HG03460 (cell line): ENCODE measurements around the gene ULBP1.
"Not testable (repeated sequence)": the region's sequence is repeated elsewhere in the genome, so short reads cannot be mapped to it uniquely, and the experiment has no call there.

Experiments
- ATAC-seq: cut with Tn5 transposase; IDR thresholded peaks from one replicate; pipeline ENCODE4 v1.9.1; 2021; ENCODE audit not compliant: unreplicated experiment

The ULBP1 gene

DNA sequence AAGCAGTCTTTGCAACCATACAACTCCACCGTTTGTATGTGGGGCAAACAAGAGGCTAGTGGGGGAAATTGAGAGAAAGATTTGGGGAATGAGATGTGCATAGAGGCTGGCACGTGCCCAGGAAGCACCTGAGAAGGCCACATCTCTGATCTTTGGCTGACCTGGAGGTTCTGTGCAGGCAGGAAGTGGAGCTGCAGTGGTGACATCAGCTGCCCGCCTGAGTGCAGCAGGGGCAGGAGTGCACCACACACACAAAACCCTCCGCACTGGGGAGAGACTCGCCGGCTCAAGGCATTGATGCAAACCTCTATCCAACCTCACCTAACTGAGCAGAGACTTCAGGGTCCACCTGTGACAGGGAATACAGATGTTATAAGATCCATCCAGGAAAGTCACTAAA, 10.7 kb downstream of the ULBP1 start:
- ATAC-seq, result not testable (repeated sequence)

DNA sequence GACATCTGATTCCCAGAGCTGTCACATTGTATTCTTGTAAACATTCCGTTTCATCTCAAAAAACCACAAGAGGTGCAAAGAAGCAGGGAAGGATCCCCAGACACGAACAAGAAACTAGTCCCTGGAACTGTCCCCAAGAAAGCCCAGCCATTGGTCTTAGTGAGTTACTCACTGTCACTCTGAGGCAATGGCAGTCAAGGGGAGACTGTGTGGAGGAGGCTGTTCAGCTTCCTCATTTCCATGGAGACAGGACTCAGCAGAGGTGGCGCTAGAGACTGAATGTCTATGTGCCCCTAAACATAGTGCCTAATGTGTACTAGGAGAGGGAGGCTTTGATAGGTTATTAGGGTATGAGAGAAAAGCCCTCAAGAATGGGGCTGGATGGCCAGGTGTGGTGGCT, 11.1 kb downstream of the ULBP1 start:
- no peak for ATAC-seq

DNA sequence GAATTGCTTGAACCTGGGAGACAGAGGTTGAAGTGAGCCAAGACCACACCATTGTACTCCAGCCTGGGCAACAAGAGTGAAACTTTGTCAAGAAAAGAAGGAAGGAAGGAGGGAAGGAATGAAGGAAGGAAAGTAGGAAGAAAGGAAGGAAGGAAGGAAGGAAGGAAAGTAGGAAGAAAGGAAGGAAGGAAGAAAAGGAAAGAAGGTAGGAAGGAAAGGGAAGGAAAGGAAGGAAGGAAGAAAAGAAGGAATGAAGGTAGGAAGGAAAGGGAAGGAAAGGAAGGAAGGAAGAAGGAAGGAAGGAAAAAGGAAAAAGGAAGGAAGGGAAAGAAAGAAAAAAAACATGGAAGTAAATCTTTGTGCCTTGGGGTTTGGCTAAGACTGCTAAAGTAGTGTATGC, 11.7 kb downstream of the ULBP1 start:
- ATAC-seq, result no peak

DNA sequence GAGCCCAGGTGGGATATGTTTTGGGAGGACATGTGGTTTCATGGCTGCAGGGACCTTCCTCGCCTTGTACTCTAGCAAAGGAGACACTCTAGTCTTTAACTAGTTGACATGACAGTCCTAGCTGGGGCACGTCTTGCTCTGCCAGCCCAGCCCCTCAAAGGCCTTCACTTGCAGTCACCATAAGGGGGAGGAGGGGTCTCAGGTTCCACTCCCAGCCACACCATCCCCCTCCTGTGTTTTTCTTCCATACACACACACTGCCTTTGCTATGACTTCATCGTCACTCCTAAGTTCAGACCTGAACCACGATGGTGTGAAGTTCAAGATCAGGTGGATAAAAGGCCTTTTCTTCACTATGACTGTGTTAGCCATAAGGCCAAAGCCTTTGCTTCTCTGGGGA, 13.5 kb downstream of the ULBP1 start:
- no peak for ATAC-seq

DNA sequence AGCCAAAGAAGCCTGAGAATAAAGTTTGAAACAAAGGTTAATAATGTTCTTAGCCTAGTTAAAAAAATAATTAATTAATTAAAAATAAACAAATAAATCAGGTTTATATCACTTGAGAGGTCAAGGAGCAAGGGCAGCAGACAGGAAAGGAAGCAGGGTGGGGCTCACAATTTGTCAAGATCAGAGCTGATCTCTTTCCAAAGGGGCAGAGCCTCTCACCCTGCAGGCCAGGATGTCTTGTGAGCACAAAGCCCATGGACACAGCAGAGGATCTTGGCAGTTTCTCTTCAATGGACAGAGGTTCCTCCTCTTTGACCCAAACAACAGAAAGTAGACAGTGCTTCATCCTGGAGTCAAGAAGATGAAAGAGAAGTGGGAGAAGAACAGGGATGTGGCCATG, 14.9 kb downstream of the ULBP1 start:
- no peak for ATAC-seq

DNA sequence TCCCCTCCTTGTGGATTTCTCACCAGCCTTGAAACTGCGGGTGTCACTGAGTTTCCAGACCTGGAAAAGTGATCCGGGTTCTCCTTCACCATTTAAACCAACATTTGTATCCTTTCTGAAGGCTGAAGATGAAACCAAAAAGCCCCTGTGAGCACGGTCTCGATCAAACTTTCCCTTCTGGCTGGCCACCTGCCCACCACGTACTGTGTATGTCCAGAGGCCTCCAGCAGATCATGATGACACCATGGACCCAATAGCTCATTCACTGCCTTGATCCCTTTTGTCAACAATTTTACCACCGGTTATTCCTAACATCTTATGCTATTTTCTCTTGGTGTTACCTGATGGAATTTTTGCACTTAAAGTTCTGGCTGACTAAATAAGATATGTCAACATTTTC, 15.6 kb downstream of the ULBP1 start:
- no peak for ATAC-seq

DNA sequence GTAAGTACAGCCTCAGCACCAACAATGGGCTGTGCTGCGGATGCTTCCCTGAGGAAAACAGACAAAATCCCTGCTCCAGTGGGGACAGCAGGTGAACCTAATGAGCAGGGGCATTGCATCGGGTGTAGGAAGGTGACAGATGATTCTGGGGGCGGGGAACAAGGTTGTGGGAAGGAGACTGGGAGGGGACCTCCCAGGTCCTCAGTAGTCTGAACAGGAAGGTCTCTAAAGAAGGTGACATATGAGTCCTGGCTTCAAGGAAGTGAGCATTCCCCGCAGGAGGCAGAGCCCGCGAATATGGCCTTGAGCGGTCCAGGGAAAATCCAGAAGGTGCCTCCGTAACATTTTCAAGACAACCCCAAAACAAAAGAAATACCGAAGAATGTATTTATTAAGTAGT, 19.4 kb downstream of the ULBP1 start:
- ATAC-seq, result no peak

DNA sequence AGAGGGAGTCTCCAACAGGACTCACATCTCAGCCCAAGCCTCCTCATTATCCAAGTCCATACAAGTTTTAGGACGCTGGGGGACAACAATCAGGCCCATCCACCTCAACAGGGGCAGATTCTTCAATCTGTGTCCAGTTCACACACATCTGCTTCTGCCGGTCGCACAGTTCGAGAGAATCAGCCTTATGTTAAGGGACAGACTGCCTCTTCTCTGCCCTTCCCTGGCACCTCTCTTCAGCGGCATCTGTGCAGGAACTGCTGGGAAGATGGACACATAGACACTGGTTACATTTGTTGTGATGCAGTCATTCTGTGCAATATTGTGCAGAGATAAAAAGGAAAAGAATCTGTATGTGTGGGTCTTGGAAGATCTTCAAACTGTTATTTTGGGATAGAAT, 21.0 kb downstream of the ULBP1 start:
- no peak for ATAC-seq

DNA sequence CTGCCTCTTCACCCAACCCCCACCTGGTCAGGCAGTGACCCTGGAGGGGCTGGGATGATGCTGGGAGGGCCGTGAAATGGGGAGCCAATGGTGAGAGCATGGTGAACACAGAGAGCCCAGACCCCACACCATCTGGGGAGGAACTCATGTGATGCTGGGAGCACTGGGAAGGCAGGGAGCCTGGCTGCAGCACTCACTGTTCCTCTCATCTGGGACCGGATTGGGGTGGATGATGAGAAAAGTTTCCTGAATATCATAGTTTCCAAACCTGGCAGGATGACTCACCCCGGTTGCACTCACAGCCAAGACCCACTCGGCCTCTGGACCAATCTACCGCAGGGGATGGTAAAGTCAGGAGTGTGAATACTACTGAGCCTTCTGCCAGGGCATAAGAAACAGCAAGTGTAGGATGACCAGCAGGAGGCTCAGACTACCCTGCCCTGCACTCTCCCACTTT, 21.8 kb downstream of the ULBP1 start:
- no peak for ATAC-seq

DNA sequence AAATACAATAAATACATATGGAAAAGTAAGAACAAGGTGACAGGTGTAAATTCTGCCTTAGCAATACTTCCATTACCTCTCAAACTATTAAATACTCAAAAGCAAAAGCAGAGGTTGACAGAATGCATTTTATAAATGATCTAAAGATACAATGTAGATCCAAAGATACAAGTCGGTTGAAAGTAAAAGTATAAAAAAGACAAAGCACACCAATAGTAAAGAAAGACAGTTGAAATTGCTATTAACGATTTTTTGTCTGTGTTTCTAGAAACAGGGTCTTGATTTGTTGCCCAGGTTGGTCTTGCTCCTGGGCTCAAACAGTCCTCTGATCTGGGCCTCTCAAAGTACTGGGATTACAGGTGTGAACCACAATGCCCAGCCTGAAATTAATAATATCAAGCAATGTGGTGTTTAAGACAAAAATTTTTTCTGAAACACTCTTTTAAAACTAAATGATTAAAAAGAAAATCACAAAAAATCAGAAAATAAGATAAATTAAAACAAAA, 23.9 kb downstream of the ULBP1 start:
- no peak for ATAC-seq

DNA sequence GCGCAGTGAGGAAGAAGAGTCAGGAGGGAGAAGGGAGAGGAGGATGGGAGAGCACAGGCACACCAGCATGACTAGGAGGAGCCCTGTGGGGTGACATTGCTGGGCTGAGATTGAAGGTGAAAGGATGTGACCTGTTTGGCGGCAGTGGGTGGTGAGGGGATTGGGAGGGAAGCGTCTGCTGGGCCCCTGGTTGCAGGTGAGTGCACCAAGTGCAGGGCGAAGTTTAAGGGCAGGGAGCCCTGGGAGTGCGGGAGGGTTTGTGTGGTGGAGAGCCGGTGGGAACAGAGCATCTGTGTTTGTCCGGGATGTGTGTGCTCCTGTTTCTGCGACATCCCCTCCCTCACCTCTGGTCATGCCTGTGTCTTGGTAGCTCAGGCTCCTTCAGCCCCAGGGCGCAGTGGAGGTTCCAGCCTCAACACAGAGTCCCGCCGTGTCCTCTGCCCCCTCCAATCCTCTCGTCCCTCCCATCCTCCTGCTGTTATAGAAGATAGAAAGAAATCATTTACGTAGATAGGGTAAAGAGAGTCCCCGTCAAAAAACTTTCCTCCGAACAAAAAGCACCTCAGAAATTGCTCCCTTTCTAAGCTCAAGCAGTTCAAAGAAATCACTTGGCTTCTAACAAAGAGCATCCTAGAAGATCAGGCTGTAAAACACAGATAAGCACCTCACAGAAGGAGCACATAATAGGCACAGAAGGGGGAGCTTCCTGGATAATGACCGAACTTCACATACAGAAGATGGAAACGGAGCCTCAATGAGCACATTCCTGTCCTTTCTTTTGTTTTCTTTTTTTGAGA, 25.0 kb downstream of the ULBP1 start:
- ATAC-seq, result no peak

DNA sequence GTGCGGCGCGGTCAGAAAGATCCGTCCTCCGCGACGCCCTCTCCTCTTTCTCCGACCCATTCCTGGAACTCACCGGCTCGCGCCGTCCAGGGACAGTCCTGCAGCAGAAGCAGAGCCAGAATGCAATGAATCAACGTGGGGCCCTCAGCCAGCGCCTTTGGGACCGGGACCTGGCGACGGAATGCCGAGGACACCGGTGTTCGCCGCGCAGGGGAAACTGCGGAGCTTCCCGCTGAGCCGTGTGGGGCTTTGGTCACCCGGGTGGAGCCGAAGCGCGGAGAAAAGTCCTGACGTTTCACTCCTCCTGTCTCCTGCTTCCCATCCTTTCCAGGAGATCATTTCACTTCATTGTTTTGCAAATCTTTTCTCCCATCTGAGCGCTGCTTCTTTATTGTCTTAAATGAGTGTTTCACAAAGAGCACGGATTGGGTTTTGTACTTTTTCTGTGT, 26.5 kb downstream of the ULBP1 start:
- ATAC-seq, result no peak

DNA sequence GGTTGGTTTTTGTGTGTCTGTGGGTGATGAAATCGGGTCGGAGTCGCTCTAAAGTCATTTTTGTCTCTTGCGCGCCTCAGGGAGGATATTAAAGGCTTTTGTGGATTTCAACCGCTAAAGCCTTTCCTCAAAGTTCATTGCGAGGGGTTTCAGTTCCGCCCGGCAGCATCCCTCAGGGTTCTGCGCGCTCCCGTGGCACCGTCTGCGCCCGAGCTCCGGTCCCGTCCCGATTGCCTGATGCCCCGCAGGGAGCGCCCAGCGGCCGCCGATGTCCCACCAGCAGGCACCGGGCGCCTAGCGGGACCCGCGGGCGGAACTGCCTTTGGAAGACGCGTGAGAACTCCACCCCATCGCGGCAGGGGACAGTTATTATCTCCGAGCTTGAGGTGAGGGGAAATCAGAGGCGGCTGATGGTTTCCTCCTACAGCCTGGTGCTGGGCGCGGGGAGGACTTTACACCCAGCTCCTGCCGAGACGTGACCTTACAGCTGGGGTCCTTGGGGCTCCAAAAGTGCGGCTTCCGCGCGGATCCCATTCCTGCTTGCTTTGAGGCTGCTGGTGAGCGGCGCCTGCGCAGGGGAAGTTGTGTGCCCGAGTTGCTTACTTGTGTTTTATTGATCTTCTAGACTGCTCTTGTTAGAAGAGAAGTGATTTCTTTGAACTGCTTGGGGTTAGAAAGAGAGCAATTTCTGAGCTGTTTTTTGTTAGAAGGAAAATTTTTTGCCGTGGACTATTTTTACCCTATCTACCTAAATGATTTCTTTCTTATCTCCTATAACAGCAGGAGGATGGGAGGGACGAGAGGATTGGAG, 27.1 kb downstream of the ULBP1 start:
- no peak for ATAC-seq

DNA sequence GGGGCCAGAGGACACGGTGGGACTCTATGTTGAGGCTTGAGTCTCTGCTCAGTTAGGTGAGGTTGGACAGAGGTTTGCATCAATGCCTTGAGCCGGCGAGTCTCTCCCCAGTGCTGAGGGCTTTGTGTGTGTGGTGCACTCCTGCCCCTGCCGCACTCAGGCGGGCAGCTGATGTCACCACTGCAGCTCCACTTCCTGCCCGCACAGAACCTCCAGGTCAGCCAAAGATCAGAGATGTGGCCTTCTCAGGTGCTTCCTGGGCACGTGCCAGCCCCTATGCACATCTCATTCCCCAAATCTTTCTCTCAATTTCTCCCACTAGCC, 27.7 kb downstream of the ULBP1 start:
- ATAC-seq, result not testable (repeated sequence)

DNA sequence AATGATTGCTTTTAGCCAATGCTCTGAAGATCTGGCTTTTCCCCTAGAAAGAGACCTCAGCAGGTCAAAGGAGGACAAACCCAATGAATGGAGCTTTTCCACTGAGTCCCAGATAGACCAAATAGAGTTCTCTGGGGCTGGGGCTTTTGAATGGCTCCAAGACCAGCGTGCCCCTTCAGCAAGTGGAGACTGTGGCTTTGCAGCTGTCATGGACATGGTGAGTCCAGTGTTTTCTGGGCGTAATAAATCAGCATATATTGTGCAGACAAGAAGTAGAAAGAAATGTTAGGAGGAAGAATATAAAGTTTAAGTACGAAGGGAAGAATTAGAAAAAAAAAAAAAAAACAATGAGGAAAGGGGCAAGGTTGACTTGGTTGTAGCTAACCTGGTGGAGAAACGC, 28.1 kb downstream of the ULBP1 start:
- ATAC-seq, result no peak

DNA sequence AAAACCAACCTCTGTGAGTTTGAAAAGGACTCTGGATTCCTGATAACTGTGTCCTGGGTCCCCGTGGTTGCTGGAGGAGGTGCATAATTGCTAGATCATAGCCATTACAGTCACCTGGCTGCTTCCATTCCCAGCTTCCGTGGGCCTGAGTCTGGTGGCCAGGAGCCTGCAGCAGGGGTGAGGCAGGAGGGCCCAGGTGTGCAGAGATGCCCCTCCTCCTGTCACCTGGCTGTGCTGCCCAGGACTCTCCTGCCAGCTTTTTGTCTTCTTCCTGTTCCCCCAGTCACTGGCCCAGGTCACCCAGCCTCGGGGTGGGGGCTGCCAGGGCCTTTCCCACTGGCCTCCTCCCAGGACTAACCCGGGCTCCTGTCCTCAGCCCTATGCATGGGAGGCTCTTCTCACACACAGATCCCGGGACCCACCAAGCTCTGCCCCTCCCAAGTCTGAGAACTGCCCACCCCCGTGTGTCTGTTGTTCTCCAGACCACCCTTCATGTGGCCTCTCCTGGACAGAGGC, 31.6 kb downstream of the ULBP1 start:
- ATAC-seq, result no peak

DNA sequence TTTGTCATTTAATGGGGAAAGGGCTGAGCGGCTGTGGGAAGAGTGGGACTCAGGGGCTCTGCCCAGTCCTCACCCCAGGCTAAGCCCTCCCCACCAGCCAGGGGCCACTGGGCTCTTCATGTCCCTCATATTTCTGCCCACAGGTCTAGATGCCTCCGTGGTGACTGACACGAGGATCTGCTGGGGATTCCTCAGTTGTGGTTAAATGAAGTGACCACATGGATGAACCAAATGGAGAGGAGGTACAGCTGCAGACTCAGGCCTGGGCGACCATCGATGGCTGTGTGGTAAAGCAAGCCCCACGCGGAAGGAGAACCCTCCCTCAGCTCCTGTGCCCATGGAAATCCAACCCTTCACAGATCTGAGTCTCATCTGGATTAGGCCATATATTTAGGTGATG, 32.2 kb downstream of the ULBP1 start:
- ATAC-seq, result no peak

DNA sequence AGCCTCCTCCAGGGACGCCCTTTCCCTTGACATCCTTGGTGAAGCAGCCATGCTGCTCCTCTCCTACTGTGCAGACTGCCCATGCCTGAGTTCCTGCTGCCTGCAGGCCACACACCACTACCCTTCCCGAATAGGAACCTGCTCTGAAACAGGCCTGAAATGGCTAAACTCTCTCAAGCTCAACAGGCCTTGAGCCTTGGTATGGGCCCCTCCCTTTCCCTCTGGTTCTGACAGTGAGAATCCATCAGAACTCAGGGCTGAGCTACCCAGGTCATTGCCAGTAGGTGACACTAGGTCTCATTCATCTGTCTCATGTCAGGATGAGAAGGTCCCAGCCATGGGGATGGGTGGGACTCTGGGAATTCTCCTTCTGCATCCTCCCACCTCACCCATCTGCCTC, 35.9 kb downstream of the ULBP1 start:
- ATAC-seq, result no peak

DNA sequence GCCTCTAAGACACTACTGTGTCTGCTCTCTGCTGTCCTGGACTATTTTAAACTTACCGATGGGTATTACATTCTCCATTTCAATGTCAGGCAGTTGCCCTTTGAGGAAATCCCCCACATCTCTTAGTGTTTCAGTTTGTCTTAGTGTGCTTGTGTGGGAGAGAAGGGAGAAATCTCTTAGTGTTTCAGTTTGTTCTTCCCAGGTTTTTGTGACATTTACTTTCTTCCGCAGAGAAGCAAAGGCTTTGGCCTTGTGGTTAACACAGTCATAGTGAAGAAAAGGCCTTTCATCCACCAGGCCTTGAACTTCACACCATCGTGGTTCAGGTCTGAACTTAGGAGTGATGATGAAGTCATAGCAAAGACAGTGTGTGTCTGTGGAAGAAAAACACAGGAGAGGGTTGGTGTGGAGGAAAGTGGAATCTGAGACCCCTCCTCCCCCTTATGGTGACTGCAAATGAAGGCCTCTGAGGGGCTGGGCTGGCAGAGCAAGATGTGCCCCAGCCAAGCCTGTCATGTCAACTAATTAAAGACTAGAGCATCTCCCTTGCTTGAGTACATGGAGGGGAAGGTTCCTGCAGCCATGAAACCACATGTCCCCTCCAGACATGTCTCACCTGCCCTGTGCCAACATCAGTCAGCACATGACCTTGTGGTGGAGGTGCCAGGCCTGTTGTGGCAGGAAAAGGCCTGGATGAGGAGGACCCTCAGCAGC, 37.7 kb downstream of the ULBP1 start:
- ATAC-seq, result peak; percentile 39

DNA sequence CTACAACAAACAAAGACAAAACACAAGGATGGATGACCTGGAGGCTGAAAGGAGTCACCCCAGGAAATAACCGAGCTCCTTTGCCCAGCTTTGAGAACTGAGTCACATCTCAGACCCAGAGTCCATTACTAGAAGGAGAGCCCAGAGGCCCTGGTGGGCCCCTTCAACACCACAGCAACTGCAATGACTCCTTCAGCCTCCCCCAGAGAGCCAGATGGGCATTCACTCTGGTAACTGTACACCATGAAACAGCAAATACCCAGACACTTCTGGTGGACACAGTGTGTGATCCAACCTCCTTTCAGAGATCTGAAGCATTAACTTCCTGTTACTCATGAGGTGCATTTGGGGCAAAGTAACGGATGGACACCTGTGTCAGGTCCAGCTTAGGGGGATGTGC, 39.0 kb downstream of the ULBP1 start:
- no peak for ATAC-seq

DNA sequence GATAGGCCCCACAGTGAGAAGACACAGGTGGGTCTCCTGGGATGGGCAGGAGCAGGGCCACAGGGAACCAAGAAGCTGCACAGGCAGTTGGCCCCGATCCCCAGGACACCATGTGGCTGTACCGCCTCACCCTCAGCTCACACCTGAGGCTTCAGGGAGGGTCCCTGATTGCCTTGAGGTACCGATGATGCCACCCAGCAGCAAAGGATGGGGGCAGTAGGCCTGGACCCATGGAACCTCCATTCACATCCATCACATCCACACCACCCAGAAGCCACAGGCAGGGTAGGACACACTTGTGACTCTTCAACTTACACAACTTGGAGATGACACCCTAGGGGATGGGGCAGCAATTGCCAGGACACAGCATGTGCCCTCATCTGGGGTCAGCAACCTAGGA, 39.9 kb downstream of the ULBP1 start:
- not testable (repeated sequence) for ATAC-seq
